HG03439 (cell line): Measurements from ENCODE around the gene NRXN3.

Experiments
- ATAC-seq: cut with Tn5 transposase; IDR thresholded peaks from one replicate; pipeline ENCODE4 v1.9.1; 2021; ENCODE audit warnings: mild to moderate bottlenecking, moderate library complexity; ENCODE audit not compliant: unreplicated experiment

Gene NRXN3

GRCh38 chr14:78863143-78863542, 693.0 kb downstream of the NRXN3 start:
- ATAC-seq: no peak

- ATAC-seq: no peak
Measured at GRCh38 chr14:78872837-78873236, 702.7 kb downstream of the NRXN3 start.

- ATAC-seq: no peak
Measured at GRCh38 chr14:78873581-78873980, 703.4 kb downstream of the NRXN3 start.

GRCh38 chr14:78875049-78875448, 704.9 kb downstream of the NRXN3 start:
- ATAC-seq: no peak

GRCh38 chr14:78885884-78886283, 715.7 kb downstream of the NRXN3 start:
- ATAC-seq: no peak

GRCh38 chr14:78897443-78897842, 727.3 kb downstream of the NRXN3 start:
- no peak for ATAC-seq

GRCh38 chr14:78902010-78902623, 731.9 kb downstream of the NRXN3 start:
- no peak for ATAC-seq

GRCh38 chr14:78904094-78904493, 733.9 kb downstream of the NRXN3 start:
- ATAC-seq: no peak

GRCh38 chr14:78917462-78917861, 747.3 kb downstream of the NRXN3 start:
- no peak for ATAC-seq

GRCh38 chr14:78921856-78922255, 751.7 kb downstream of the NRXN3 start:
- no peak for ATAC-seq

- ATAC-seq: no peak
Measured at GRCh38 chr14:78927261-78927660, 757.1 kb downstream of the NRXN3 start.

GRCh38 chr14:78933166-78933565, 763.0 kb downstream of the NRXN3 start:
- ATAC-seq: no peak

GRCh38 chr14:78933948-78934524, 763.9 kb downstream of the NRXN3 start:
- no peak for ATAC-seq

GRCh38 chr14:78946949-78947348, 776.8 kb downstream of the NRXN3 start:
- no peak for ATAC-seq

- no peak for ATAC-seq
Measured at GRCh38 chr14:78947681-78948080, 777.5 kb downstream of the NRXN3 start.

- no peak for ATAC-seq
Measured at GRCh38 chr14:78950649-78951048, 780.5 kb downstream of the NRXN3 start.

- ATAC-seq: no peak
Measured at GRCh38 chr14:78951602-78952001, 781.4 kb downstream of the NRXN3 start.

GRCh38 chr14:78959674-78960264, 789.6 kb downstream of the NRXN3 start:
- peak; percentile 58 for ATAC-seq

GRCh38 chr14:78967111-78967809, 797.1 kb downstream of the NRXN3 start:
- ATAC-seq: no peak

GRCh38 chr14:78968265-78968664, 798.1 kb downstream of the NRXN3 start:
- no peak for ATAC-seq

- no peak for ATAC-seq
Measured at GRCh38 chr14:78970677-78971076, 800.5 kb downstream of the NRXN3 start.

- ATAC-seq: no peak
Measured at GRCh38 chr14:78972440-78972839, 802.3 kb downstream of the NRXN3 start.
